Esophagus muscularis mucosa (tissue), 4 donors: Measurements from ENCODE around the gene MSRB3. TPM values are rescaled to one million over a fixed set of nuclear protein-coding genes. Genes with fewer than 3 reads are reported as not detected.

ENCODE experiments used
- DNase-seq: peaks from one replicate; pipeline ENCODE4 v3.0.0-alpha.2; 2017; ENCODE audit errors: extremely low spot score
- H3K27ac ChIP-seq, 4 donors: fragments of 200-600 bp; sonication (generic); replicated peaks in 1 of 4; 1 replicate in 3 of 4; 2 replicates in 1 of 4; pipeline ENCODE4 v1.5.1; 2016 to 2019; ENCODE audit warnings: mild to moderate bottlenecking in 1 of 4
- H3K27me3 ChIP-seq, 4 donors: fragments of 200-600 bp; sonication (generic); one replicate each; pipeline versions ENCODE4 v1.5.1 to v1.6.0; 2016 to 2019
- H3K36me3 ChIP-seq, 4 donors: fragments of 200-600 bp; sonication (generic); one replicate each; pipeline ENCODE4 v1.5.1; 2016 to 2019
- H3K4me1 ChIP-seq, 4 donors: fragments of 200-600 bp; sonication (generic); one replicate each; pipeline ENCODE4 v1.5.1; 2016 to 2019
- H3K4me3 ChIP-seq, 4 donors: fragments of 200-600 bp; sonication (generic); 1 replicate in 2 of 4; 2 replicates in 2 of 4; pipeline ENCODE4 v1.5.1; 2016 to 2019; ENCODE audit warnings: mild to moderate bottlenecking in 4 of 4, moderate library complexity in 1 of 4
- H3K9me3 ChIP-seq, 4 donors: fragments of 200-600 bp; sonication (generic); 1 replicate in 3 of 4; 2 replicates in 1 of 4; pipeline ENCODE4 v1.5.1; 2016 to 2019
- CTCF ChIP-seq, 3 experiments: fragments of 200-600 bp in 2 of 3; fragments of 450-650 bp in 1 of 3; sonication (generic) in 2 of 3; IDR thresholded peaks; one replicate each; pipeline ENCODE4 v1.5.1; 2017 to 2019; ENCODE audit warnings: antibody characterized with exemption in 3 of 3, mild to moderate bottlenecking in 2 of 3, moderate library complexity in 1 of 3
- EP300 ChIP-seq: sonication (generic); formaldehyde crosslinking; IDR thresholded peaks from one replicate; pipeline ENCODE4 v1.6.1; 2017; ENCODE audit warnings: antibody characterized with exemption
- POLR2A ChIP-seq: fragments of 450-650 bp; IDR thresholded peaks from one replicate; pipeline ENCODE4 v1.6.1; 2017; ENCODE audit warnings: antibody characterized with exemption, moderate library complexity, mild to moderate bottlenecking, low read depth
- POLR2AphosphoS5 ChIP-seq, 2 donors: sonication (generic); formaldehyde crosslinking; IDR thresholded peaks; one replicate each; pipeline ENCODE4 v1.6.1; 2017; ENCODE audit warnings: antibody characterized with exemption in 2 of 2
- WGBS: methylation state at CpG from one replicate; pipeline ENCODE4 v1.1.5; 2018; 5-methylcytosine and 5-hydroxymethylcytosine counted together
- intact Hi-C: fragments of 100-400 bp; cut with DNase I; formaldehyde crosslinking; loops from one replicate; pipeline ENCODE4 v1.15.1; 2023
- total RNA-seq, 4 donors: library from RNA; depleted of rRNA; stranded (reverse); fragments of >200 nt; gene quantifications; one replicate each; pipeline versions ENCODE4 v1.1.0 to v1.2.1, GENCODE V29; 2016

MSRB3 gene
- total RNA-seq, 4 donors from 2014 or later = 213 to 325 (median 288) TPM

DNA sequence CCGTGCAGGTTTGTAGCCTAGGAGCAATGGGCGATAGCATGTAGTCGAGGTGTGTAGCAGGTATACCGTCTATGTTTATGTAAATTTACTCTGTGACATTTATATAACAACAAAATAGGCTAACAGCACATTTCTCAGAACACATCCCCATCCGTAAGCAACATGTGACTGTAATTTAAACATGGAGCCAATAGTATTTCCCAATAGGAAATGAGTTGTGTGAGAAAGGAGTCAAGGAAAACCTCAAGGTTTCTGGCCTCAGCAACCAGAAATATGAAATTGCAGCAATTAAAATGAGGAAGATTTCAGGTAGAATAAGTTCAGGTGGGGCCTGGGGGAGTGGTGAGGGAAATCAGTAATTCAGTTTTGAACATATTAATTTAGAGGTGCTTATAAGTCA is 136.0 kb downstream of the MSRB3 start:
- no peak for TF ChIP-seq POLR2A
- TF ChIP-seq CTCF (IDR thresholded peaks at IDR 0.05) = no peak
- TF ChIP-seq EP300 = no peak
- TF ChIP-seq POLR2AphosphoS5 (IDR thresholded peaks at IDR 0.05) = no peak
- intact Hi-C loops = no loop called here
- WGBS = 90% methylated on average over 5 of the region's 5 CpGs
- Histone ChIP-seq H3K27me3 (no peaks in the 10 kb centered on the region), H3K27ac (no peak overlapping the region), H3K9me3 (no peaks in the 10 kb centered on the region), H3K36me3 (peaks cover 0 to 17% (median 11%) of the 10 kb centered on the region in 4 donors), H3K4me1 (peaks cover 6 to 18% (median 8%) of the 10 kb centered on the region in 4 donors), H3K4me3 (no peak overlapping the region)
- DNase-seq = no peak

DNA sequence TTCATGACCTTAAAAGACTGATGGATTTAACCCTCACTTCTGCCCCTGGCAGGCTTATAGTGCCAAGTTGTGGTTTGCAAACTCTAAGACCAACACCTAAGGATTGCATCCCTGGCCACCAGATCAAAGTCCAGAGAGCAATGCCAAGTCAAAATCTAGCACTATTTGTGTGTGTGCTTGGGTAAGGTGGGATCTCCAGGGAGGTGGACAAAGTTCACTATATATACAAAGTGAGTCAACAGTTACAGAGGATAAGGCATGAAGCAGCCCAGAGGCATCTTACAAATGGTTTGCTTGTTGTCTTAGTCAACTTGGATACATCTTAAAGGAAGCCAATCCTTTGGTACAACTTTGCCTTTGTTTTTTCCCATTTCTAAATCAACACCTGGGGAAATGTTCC is 137.3 kb downstream of the MSRB3 start:
- Histone ChIP-seq H3K27ac (no peak overlapping the region), H3K4me3 (no peak overlapping the region), H3K4me1 (peaks cover 0 to 6% (median 2%) of the 10 kb centered on the region in 4 donors), H3K27me3 (no peaks in the 10 kb centered on the region), H3K36me3 (peaks cover 0 to 27% (median 15%) of the 10 kb centered on the region in 4 donors), H3K9me3 (peaks cover 0 to 6% (median 4%) of the 10 kb centered on the region in 4 donors)
- intact Hi-C loops = no loop called here
- TF ChIP-seq POLR2AphosphoS5 (IDR thresholded peaks at IDR 0.05) (no peak), POLR2A (no peak), CTCF (IDR thresholded peaks at IDR 0.05) (no peak), EP300 (no peak)
- no peak for DNase-seq

GRCh38 chr12:65419284-65420072 is 141.0 kb downstream of the MSRB3 start:
- no peak for DNase-seq
- WGBS = 93% methylated on average over 12 of the region's 12 CpGs
- peaks cover 0 to 21% (median 18%) of the 10 kb centered on the region in 4 donors for H3K9me3 ChIP-seq
- intact Hi-C loops = no loop called here
- no peak overlapping the region for H3K4me3 ChIP-seq
- peaks cover 6 to 33% (median 21%) of the 10 kb centered on the region in 4 donors for H3K36me3 ChIP-seq
- no peaks in the 10 kb centered on the region for H3K27me3 ChIP-seq
- TF ChIP-seq POLR2AphosphoS5 (IDR thresholded peaks at IDR 0.05) (no peak), CTCF (IDR thresholded peaks at IDR 0.05) (no peak), POLR2A (no peak), EP300 (no peak)
- no peak overlapping the region for H3K27ac ChIP-seq
- no peaks in the 10 kb centered on the region for H3K4me1 ChIP-seq

DNA sequence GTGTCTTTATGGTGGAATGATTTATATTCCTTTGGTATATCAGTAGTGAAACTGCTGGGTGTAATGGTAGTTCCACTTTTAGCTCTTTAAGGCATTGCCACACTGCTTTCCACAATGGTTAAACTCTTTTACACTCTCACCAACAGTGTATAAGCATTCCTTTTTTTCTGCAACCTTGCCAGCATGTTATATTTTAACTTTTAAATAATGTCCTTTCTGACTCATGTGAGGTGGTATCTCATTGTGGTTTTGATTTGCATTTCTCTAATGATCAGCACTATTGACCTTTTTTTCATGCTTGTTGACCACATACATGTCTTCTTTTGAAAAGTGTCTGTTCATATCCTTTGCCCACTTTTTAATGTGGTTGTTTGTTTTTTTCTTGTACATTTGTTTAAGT is 142.5 kb downstream of the MSRB3 start:
- intact Hi-C loops = no loop called here
- H3K27ac ChIP-seq = no peak overlapping the region

More for the DNA sequence above, 142.5 kb downstream of the MSRB3 start:
- H3K4me1 ChIP-seq = no peaks in the 10 kb centered on the region
- H3K9me3 ChIP-seq = peaks cover 0 to 31% (median 21%) of the 10 kb centered on the region in 4 donors
- H3K27me3 ChIP-seq = no peaks in the 10 kb centered on the region
- H3K4me3 ChIP-seq = no peak overlapping the region
- TF ChIP-seq CTCF (IDR thresholded peaks at IDR 0.05) = no peak
- no peak for TF ChIP-seq EP300
- no peak for TF ChIP-seq POLR2AphosphoS5 (IDR thresholded peaks at IDR 0.05)
- TF ChIP-seq POLR2A = no peak
- DNase-seq = no peak
- peaks cover 6 to 33% (median 21%) of the 10 kb centered on the region in 4 donors for H3K36me3 ChIP-seq
